RPMI7951 (cell line): ENCODE data around the gene PLB1. TPM values are rescaled to one million over a fixed set of nuclear protein-coding genes. Genes with fewer than 3 reads are reported as not detected.

Experiments
- DNase-seq: peaks from one replicate; pipeline ENCODE4 v3.0.0-alpha.2; 2012; ENCODE audit warnings: low read depth
- total RNA-seq: library from RNA; depleted of rRNA; stranded (reverse); fragments of >200 nt; shearing (Covaris generic); gene quantifications from 2 replicates; pipeline ENCODE4 v1.2.3, GENCODE V29; 2014

Gene PLB1
- total RNA-seq, 1 experiment from 2014 or later = 0.12 TPM

DNA sequence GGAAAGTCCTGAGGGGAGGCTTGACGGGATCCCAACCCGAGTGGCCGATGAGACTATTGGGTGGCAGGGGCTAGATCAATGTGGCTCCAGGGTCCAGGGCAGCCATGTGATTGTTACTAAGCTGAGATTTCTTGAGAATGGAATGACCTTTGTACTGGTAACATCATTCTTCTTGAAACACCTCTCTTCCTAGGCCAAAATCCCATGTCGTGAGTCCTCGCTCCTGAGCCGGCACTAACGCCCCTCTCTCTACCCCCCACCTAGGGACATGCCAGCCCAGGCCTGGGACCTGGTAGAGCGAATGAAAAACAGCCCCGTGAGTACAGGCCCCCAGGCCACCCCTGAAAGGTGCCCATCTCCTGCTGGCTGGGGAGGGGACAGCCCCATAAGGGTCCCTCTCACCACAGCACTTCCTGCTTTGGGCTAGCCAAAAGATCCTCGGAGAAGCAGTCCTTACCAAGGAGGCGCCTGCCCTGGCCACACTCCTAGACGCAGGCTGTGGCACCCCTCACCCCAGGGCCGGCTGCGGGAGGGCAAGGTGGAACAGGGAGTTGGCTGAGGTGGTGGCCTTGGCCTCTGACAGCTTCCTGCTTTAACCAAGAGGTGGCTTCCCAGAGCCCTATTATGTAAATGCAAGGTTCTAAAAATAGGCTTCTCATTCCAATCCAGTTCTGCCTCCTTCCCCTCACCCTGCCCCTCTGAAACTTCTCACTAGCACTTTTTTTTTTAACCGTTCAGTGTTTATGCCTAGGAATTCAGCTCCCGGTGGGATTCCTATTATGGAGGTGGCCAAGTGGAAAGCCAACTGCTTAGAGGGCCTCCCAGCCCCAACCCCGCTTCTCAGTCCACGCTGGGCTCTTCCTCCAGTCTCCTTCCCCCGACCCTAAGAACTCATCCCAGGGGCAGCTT, 129.2 kb downstream of the PLB1 start:
- peak; percentile 57 for DNase-seq

DNA sequence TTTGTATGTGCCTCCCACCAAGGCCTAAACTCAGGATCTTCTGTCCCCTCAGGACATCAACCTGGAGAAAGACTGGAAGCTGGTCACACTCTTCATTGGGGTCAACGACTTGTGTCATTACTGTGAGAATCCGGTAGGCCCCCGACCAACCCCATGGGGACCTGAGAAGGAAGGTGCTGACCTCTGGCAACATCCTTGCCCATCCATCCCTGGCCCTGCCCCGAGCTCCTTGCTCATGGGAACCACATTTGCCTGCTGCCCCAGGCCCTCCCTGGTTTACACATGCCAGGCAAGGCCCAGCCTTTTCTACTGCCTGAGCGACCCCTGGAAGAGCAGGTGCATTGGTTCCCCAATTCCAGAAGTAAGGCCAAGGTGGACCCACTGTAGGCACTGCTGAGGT, 130.5 kb downstream of the PLB1 start:
- no peak for DNase-seq

DNA sequence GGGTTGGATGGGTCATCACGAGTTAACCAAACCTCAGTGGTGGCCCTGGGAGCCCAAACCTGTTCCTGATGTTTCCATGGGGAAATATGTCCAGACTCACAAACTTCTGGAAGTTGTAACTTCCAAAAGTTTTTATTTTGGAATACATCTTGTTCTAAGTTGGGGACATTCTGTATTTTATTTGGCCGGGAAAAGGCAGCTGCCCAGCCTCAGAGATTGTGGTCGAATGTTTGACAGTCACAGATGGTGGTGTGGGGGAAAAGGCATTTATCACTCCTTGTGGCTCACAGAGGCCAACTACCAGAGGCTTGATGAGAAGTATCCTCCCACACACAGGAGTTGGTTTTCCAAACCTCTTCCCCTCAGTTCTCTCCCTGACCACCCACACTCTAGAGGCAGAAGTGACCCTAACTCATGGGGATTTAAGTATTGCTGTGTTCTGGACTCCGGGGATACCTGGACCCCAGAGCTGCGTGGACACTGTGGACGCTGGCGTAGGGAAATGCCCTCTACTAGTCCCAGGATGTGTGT, 131.1 kb downstream of the PLB1 start:
- DNase-seq = peak; percentile 72

DNA sequence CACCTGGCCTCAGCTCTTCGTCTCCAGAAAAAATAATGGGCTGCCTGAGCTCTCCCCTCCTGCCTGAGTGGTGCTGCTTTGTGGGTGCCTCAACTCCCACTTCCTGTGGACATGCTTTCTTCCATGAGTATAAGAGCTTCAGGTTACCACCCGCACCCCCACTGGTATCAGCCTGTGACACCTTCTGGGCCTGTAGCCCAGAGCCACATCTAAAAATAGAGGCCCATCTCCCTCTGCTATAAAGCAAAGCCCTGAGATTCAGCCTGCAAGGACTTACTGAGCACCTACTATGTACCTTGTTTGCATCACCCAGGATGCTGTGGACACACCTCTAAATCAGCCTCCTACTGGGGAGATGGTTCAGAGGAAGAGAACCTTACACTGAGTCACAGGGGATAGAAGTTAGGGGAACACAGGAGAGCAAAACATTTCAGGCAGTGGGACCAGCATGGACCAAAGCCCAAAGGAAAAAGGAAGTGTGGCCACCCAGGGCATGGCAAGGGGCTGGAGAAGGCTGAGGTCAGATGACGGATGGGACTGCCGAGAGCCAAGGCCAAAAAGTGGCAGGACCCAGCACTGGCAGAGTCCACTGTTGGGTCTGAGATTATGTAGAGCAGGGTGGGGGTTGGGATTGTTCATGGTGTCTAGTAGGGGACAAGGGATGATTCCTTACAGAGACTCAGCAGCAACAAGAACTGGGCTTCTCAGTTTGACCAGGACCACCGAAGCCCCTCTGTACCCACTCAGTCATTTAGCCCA, 132.0 kb downstream of the PLB1 start:
- DNase-seq = peak; percentile 42

DNA sequence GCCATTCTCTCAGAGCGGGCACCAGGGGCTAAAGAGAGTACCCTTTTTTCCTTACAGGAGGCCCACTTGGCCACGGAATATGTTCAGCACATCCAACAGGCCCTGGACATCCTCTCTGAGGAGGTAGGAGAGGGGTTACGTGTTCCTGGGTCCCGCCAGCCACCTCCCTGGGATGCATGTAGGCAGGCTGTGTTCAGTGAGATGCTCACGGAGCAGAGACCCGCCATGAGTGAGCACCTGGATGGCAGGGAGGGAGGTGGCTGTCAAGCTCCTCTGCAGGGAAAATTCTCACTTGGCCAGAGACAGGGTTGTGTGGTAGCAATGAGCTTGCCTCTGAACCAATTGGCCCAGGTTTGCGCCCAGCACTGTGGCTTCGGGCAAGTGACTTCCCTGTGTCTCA, 132.6 kb downstream of the PLB1 start:
- DNase-seq = no peak

DNA sequence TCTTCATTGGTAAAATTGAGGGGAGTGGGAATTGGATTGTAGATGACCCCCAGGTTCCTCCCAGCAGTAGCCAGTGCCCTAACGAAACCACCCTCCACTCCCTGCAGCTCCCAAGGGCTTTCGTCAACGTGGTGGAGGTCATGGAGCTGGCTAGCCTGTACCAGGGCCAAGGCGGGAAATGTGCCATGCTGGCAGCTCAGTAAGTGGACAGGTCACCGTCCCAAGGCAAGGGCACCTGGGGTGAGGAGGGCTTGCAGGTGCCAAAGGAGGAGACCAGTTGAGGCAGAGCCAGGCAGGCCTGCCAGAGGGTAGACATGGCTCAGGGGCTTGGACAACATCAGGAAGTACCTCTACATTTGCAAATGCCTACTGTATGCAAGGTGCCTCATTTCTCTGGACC, 133.1 kb downstream of the PLB1 start:
- no peak for DNase-seq

DNA sequence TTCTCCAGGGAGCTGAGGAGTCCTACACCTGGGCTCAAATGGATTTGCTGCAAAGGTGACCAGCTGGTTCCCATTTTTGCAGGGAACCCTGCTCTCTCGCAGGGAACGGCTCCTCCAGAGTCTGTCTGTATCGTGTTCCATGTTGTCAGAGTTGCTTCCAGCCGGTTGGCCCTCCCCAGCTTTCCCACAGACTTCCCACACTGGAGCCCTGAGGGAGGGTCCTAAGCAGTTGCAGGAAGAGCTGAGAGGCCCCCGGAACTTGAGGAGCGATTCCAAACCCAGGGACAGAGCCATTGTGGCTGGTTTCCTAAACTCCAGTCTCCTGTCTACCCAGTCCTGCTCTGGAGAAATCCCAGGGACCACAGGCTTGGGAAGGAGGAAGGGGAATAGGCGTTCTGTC, 134.1 kb downstream of the PLB1 start:
- no peak for DNase-seq

DNA sequence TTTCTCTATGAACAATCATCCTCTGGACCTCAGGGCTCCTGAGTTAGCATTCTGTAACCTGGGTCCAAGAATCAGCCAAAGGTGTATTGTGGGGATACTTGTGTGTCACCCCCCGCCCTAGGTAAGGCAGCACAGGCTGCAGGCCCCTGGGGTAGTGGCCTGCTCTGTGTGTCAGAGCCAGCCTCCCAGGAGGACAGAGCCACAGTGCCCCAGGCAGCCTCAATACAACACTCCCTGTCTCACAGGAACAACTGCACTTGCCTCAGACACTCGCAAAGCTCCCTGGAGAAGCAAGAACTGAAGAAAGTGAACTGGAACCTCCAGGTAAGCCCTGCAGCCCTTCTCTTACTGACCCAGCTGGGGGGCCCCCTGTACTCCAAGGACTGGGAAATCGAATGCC, 134.5 kb downstream of the PLB1 start:
- DNase-seq = no peak

DNA sequence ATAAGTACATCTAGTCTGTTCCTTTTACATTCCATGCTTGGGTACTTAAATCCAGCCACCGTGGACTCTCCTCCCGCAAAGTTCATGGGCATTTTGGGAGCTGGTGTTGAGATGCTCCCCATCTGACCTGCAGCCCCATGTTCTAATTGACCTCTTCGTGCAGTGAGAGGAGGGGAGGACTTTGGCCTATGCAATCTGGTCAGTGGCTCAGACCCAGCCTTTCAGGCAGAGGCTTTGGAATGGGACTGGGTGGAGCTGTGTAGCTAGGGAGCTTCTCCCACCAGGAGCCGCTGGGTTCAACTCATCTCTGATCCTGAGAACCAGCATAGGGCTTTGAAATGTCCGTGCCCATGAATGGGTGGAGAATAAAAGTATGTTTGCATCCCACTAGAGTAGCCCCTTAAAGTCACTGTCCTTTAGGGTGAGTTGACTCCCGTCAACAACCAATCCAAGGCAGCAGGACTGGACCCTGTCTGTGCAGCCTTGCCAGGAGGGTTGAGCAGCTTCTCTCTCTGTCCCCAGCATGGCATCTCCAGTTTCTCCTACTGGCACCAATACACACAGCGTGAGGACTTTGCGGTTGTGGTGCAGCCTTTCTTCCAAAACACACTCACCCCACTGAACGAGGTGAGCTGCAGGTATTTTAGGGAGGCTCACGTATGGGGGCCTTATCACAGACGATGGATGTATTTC, 135.8 kb downstream of the PLB1 start:
- no peak for DNase-seq

DNA sequence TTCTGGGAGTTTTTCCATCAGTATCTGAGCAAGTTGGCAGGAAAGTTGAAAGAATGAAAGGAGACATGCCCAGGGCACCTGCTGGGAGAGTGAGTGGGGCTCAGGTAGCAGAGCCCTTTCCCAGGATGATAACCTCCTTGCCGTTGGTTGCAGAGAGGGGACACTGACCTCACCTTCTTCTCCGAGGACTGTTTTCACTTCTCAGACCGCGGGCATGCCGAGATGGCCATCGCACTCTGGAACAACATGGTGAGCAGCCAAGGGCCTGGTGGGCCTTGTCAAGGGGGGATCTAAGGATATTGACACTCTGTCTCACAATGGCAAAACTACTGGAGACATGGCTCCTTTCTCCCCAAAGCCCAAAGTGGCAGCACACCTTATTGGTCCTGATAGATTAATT, 136.9 kb downstream of the PLB1 start:
- DNase-seq = no peak

DNA sequence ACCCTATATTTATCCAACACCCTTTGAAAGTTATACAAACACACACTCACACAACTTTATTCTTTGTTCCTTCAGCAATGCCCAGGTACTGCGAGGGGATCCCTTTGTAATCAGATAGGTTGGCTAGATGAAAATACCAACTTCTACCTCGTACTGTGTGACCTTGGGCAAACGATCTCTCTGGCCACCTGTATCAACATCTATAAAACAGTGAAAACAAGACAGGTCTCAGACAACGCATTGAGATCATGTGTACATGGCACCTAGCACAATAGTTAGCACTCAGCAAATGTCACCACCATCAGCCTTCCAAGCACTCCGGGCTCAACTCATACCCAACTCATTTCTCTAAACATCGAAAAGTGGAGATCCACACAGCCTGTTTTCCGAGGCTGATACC, 137.3 kb downstream of the PLB1 start:
- no peak for DNase-seq

DNA sequence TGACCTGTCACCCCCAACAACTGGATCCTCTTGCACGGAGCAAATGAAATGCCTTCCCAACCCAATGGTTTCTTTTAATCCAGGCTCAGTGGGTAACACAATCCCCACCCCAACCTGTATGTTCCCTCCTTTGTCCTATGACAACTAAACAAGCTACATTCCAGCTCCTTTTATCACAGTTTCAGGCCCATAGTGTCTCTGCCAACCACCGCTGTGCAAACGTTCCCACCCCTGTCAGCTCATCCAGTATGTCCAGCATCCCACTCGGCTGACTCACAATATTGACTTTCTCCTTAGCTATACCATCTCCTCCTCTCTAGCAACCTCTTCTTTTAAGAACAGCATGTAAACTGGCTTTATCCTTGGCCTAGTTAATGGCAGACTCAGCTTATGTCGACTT, 137.9 kb downstream of the PLB1 start:
- peak; percentile 46 for DNase-seq

DNA sequence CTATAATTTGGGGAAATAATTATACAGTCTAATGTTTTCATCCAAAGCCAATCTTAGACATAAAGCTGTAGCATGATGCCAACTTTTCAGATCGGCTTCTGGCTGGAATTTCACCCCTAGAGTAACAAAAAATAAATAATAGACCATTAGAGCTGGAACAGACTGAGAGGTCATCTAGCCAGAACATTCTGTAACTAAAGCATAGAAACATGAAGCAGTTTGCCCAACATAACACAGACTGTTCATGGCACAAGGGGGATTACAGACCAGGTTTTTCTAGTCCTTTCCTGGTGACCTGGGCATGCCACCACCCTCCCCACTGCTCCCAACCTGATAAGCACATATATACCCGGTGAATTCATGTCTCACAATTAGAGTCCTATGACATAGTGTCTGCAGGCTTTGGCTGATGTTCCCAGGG, 139.3 kb downstream of the PLB1 start:
- DNase-seq = no peak

DNA sequence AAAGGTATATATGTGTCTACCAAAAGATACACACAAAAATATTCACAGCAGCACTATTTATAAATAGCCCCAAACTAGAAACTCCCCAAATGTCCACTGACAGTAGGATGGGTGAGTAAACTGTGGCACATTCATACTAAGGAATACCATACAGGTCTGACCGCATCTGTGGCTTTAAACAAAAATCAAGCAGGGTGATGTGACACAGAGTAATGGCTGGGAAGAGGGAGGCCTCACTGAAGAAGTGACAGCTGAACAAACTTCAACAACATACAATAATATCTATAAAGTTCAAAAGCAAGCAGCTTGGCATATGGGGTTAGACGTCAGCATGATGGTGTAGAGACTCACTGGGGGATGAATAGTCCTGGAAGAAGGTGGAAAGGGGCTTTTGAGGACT, 140.6 kb downstream of the PLB1 start:
- no peak for DNase-seq

DNA sequence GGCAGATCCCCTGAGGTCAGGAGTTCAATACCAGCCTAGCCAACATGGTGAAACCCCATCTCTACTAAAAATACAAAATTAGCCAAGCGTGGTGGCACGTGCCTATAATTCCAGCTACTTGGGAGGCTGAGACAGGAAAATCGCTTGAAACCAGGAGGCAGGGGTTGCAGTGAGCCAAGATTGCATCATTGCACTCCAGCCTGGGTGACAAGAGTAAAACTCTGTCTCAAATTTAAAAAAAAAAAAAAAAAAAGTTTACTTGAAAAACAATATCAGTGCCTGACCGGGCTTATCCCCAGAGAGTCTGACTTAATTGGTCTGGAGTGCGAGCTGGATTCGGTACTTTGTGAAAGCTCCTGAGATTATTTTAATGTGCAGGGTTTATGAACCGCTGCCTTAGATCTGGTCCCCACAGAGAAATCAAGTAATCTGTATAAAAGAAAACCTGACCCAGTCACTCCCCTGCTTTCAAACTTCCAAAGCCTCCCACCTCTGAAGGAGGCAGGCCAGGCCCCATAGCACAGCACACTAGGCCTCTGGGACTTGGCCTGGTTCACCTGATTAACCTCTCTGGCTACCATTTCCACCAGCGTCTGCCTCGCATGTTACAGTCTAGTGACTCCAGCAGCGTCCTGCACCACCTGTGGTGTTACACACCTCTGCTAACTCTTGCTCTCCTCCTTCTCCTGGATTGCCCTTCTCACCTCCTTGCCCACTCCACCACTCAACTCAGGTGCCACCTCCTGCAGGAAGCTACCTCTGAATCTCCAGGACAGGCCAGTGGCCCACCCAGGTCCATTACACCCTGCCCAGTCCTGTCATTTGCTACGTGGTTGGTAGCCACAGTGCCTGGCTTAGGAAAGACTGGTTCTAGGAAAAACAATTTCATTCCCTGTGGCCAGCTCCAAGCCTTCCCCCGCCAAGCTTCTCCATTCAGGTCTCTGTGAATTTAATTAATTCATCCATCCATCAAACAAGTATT, 141.5 kb downstream of the PLB1 start:
- DNase-seq = no peak

DNA sequence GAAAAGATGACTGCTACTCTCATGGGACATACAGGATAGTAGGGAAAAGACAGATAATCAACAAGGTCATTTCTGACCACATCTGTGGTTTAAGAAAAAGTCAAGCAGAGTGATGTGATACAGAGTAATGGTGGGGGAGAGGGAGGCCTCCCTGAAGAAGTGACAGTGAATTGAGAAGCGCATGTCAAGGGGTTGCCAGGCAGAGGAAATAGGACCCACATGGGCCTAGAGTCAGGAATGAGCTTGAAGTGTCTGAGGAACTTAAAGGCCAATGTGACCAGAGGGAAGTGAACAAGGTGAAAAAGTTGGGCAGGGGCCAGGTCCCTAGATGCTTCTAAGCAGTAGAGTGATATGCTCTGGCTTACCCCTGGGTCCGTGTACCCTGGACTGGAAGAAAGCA, 142.2 kb downstream of the PLB1 start:
- DNase-seq = no peak

DNA sequence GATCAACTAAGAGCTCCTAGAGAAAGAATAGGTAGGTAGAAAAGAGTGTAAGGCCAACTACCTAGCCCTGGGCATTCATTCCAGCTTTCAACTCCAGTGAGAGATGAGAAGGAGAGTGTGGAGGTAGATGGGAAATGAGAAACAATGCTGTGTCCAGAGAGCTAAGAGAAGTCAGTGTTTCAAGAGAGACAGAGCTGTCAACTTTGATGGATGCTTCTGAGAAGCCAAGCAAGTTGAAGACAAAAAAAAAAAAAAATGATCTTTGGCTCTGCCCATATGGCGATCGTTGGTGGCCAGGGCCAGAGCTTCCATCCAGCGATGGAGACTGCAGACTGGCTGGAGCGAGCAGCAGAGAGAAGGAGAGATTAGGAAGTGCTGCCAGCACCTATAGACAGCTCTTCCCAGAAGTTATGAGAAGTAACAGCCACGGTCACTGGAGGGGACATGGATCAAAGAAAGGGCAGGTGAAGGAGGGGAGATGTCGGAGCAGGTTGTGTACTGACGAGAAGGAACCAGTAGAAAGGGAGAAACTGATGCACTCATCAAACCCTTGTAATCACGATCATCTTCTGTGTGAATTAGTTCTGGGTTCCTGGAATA, 143.3 kb downstream of the PLB1 start:
- no peak for DNase-seq

DNA sequence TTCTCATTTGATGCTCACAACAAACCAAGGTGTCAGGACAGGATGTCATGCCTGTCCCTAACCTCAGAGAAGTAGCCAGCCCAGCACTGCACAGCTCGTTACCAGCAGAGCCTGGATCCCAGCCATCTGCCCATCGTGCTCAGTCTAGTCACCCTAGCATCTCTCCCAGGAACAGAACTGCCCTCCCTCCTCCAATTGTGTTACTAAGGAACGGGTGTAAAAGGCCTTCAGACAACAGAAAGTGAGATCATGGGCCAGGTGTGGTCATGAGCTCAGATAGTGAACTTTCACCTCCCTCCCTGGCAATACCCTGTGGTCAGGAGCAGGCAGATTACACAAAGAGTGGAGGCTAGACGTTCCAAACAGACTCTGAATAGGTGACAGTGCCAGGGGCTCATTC, 144.0 kb downstream of the PLB1 start:
- no peak for DNase-seq

DNA sequence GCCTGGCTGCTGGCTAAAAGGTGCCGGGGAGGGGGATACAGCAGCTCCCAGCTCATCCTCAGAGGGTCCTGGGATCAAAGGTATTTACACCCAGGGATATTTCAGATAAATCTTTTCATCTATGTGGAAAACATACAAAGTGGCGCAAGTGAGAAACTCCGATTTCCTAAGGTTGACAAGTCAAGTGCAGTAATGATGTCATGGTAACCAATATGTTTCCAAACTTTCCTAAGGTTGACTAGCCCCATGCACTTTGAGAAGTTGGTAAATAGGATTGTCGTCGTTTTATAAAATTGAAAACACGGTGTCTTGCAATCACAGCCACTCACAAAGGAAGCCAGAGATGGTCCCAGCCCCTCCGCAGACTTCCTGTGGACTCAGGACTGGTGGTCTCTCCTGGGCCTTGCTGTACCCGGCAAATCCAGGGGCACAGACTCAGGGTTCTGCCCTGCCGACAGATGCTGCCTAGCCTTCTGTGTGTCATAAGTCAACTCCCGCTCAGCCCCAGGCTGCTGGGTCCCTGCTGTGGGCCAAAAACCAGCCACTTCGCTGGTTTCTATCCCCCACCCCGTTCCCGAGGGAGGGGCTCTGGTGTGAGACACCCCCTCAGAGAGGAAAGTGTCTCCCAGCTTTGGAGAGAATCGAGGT, 144.5 kb downstream of the PLB1 start:
- DNase-seq = no peak

DNA sequence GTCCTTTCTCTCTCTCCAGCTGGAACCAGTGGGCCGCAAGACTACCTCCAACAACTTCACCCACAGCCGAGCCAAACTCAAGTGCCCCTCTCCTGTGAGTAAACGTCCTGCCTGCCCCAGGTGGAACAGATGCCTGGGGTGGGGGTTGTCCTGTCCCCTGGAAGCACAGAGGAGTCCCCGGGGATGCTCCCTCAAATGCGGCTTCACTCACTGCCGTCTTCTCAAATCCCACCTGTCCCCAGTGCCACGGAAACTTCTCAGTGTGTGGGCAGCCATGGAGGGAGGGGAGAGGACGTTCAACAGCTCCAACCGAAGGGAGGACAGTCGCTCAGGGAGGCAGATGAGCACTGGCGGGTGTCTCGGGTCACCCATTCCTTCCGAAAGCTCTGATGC, 145.0 kb downstream of the PLB1 start:
- DNase-seq = no peak
